Ovary (tissue), 3 donors: ENCODE results near the gene GSTT2.

ENCODE experiments used
- CTCF ChIP-seq, 3 donors: fragments of 450-650 bp in 2 of 3; fragments of 200-600 bp in 1 of 3; IDR thresholded peaks; one replicate each; pipeline versions ENCODE4 v1.5.1 to v1.8.0; 2016 to 2022; ENCODE audit warnings: antibody characterized with exemption in 3 of 3, mild to moderate bottlenecking in 1 of 3
- POLR2A ChIP-seq: fragments of 450-650 bp; IDR thresholded peaks from one replicate; pipeline ENCODE4 v1.6.1; 2017; ENCODE audit warnings: antibody characterized with exemption, mild to moderate bottlenecking, moderate library complexity
- donor health status: DM: no; HTN: no; CAD: no.

GRCh38 chr22:24024354-24024753 lies 44.4 kb downstream of the GSTT2 start:
- TF ChIP-seq POLR2A: no peak
- TF ChIP-seq CTCF (IDR thresholded peaks at IDR 0.05): no peak
